H1 (cell line): ENCODE data around the gene ZNF536.

Source experiments
- BACH1 ChIP-seq: IDR thresholded peaks from 2 replicates; pipeline ENCODE4 v1.6.1; 2012; ENCODE audit warnings: low read length, improper control_type of control experiment
- EZH2 ChIP-seq: fragments of 200-600 bp; sonication (generic); IDR thresholded peaks from 2 replicates; pipeline ENCODE4 v1.7.1; 2012; ENCODE audit warnings: low read depth, mild to moderate bottlenecking, moderate library complexity, low read length, inconsistent platforms; ENCODE audit not compliant: severe bottlenecking
- YY1 ChIP-seq: IDR thresholded peaks from 2 replicates; pipeline ENCODE4 v1.6.1; 2011; ENCODE audit warnings: low read depth, mild to moderate bottlenecking, low read length

GRCh38 chr19:30481063-30481462 lies 108.9 kb downstream of the ZNF536 start:
- TF ChIP-seq EZH2: no peak
- no peak for TF ChIP-seq YY1
- TF ChIP-seq BACH1: no peak
